NT2/D1 (cell line): ENCODE results near the gene ZSWIM9.

Experiments
- DNase-seq: peaks from one replicate; pipeline ENCODE4 v3.0.0-alpha.2; 2011; ENCODE audit warnings: low read depth, low spot score
- H3K27me3 ChIP-seq: 2 replicates; pipeline ENCODE4 v1.6.0; 2011; ENCODE audit warnings: mild to moderate bottlenecking; ENCODE audit not compliant: insufficient read length, insufficient read depth
- H3K36me3 ChIP-seq: 2 replicates; pipeline ENCODE4 v1.6.1; 2011; ENCODE audit warnings: mild to moderate bottlenecking, low read length, mixed read lengths; ENCODE audit not compliant: insufficient read depth, insufficient read length
- H3K4me1 ChIP-seq: 2 replicates; pipeline ENCODE4 v1.5.1; 2011; ENCODE audit not compliant: insufficient read depth, insufficient read length
- H3K4me3 ChIP-seq: 2 replicates; pipeline ENCODE4 v1.5.1; 2011; ENCODE audit warnings: low read depth; ENCODE audit not compliant: insufficient read length
- H3K9ac ChIP-seq: 2 replicates; pipeline ENCODE4 v1.6.0; 2011; ENCODE audit warnings: low read depth; ENCODE audit not compliant: insufficient read length
- H3K9me3 ChIP-seq: 2 replicates; pipeline ENCODE4 v1.5.1; 2011; ENCODE audit warnings: mild to moderate bottlenecking, low read length; ENCODE audit not compliant: insufficient read depth
- SUZ12 ChIP-seq: IDR thresholded peaks from 2 replicates; pipeline ENCODE4 v1.6.1; 2011; ENCODE audit not compliant: insufficient read length, insufficient read depth; ENCODE audit errors: extremely low read depth
- YY1 ChIP-seq: IDR thresholded peaks from 2 replicates; pipeline ENCODE4 v1.6.1; 2011; ENCODE audit not compliant: insufficient read length, insufficient read depth
- ZNF274 ChIP-seq: IDR thresholded peaks from 2 replicates; pipeline ENCODE4 v1.6.1; 2011; ENCODE audit warnings: mild to moderate bottlenecking, low read depth, low read length

The ZSWIM9 gene

GRCh38 chr19:48174445-48175030, 4.1 kb downstream of the ZSWIM9 start:
- peaks cover 3% of the 10 kb centered on the region for H3K4me1 ChIP-seq
- H3K36me3 ChIP-seq, result peaks cover 32% of the 10 kb centered on the region
- DNase-seq, result no peak
- H3K4me3 ChIP-seq, result no peak overlapping the region
- no peaks in the 10 kb centered on the region for H3K9me3 ChIP-seq
- H3K9ac ChIP-seq, result no peak overlapping the region
- no peaks in the 10 kb centered on the region for H3K27me3 ChIP-seq
- no peak for TF ChIP-seq ZNF274
- no peak for TF ChIP-seq SUZ12
- no peak for TF ChIP-seq YY1

- Histone ChIP-seq H3K4me3 (no peak overlapping the region), H3K9me3 (no peaks in the 10 kb centered on the region), H3K36me3 (peaks cover 32% of the 10 kb centered on the region), H3K27me3 (no peaks in the 10 kb centered on the region), H3K9ac (no peak overlapping the region), H3K4me1 (peaks cover 3% of the 10 kb centered on the region)
- no peak for DNase-seq
- no peak for TF ChIP-seq YY1
- TF ChIP-seq ZNF274, result no peak
- no peak for TF ChIP-seq SUZ12
These were observed 5.1 kb downstream of the ZSWIM9 start for GRCh38 chr19:48175578-48175977.

- peaks cover 3% of the 10 kb centered on the region for H3K4me1 ChIP-seq
- TF ChIP-seq SUZ12, result no peak
- TF ChIP-seq ZNF274, result no peak
- TF ChIP-seq YY1, result no peak
- H3K36me3 ChIP-seq, result peaks cover 32% of the 10 kb centered on the region
- H3K9ac ChIP-seq, result no peak overlapping the region
- H3K4me3 ChIP-seq, result no peak overlapping the region
- H3K27me3 ChIP-seq, result no peaks in the 10 kb centered on the region
- peaks cover 3% of the 10 kb centered on the region for H3K9me3 ChIP-seq
- DNase-seq, result no peak
These were observed 5.7 kb downstream of the ZSWIM9 start for GRCh38 chr19:48176226-48176625.

- Histone ChIP-seq H3K36me3 (peaks cover 8% of the 10 kb centered on the region), H3K4me1 (no peaks in the 10 kb centered on the region), H3K9me3 (peaks cover 17% of the 10 kb centered on the region), H3K27me3 (no peaks in the 10 kb centered on the region), H3K9ac (no peak overlapping the region), H3K4me3 (no peak overlapping the region)
- no peak for DNase-seq
- TF ChIP-seq ZNF274 (no peak), YY1 (no peak), SUZ12 (no peak)
These were observed 11.0 kb downstream of the ZSWIM9 start for GRCh38 chr19:48181505-48181904.

- Histone ChIP-seq H3K27me3 (no peaks in the 10 kb centered on the region), H3K9me3 (peaks cover 17% of the 10 kb centered on the region), H3K4me3 (no peak overlapping the region), H3K36me3 (peaks cover 8% of the 10 kb centered on the region), H3K9ac (no peak overlapping the region), H3K4me1 (no peaks in the 10 kb centered on the region)
- DNase-seq, result no peak
- TF ChIP-seq ZNF274, result no peak
- no peak for TF ChIP-seq YY1
- TF ChIP-seq SUZ12, result no peak
These were observed 12.0 kb downstream of the ZSWIM9 start for GRCh38 chr19:48182434-48182833.

GRCh38 chr19:48183356-48183755, 12.9 kb downstream of the ZSWIM9 start:
- TF ChIP-seq YY1 (no peak), SUZ12 (no peak), ZNF274 (no peak)
- peaks cover 17% of the 10 kb centered on the region for H3K9me3 ChIP-seq
- no peak for DNase-seq

GRCh38 chr19:48186015-48186414, 15.5 kb downstream of the ZSWIM9 start:
- H3K4me3 ChIP-seq, result no peak overlapping the region

More at GRCh38 chr19:48183356-48183755, 12.9 kb downstream of the ZSWIM9 start:
- Histone ChIP-seq H3K4me1 (no peaks in the 10 kb centered on the region), H3K4me3 (no peak overlapping the region), H3K27me3 (no peaks in the 10 kb centered on the region), H3K36me3 (peaks cover 13% of the 10 kb centered on the region), H3K9ac (no peak overlapping the region)

GRCh38 chr19:48186541-48186991, 16.1 kb downstream of the ZSWIM9 start:
- no peak overlapping the region for H3K4me3 ChIP-seq

More at GRCh38 chr19:48186015-48186414, 15.5 kb downstream of the ZSWIM9 start:
- TF ChIP-seq SUZ12 (no peak), ZNF274 (no peak), YY1 (no peak)
- Histone ChIP-seq H3K9ac (no peak overlapping the region), H3K36me3 (peaks cover 22% of the 10 kb centered on the region), H3K4me1 (no peaks in the 10 kb centered on the region), H3K9me3 (peaks cover 27% of the 10 kb centered on the region), H3K27me3 (no peaks in the 10 kb centered on the region)
- DNase-seq, result no peak

More at GRCh38 chr19:48186541-48186991, 16.1 kb downstream of the ZSWIM9 start:
- Histone ChIP-seq H3K27me3 (no peaks in the 10 kb centered on the region), H3K9me3 (peaks cover 22% of the 10 kb centered on the region), H3K36me3 (peaks cover 24% of the 10 kb centered on the region), H3K4me1 (no peaks in the 10 kb centered on the region), H3K9ac (no peak overlapping the region)
- DNase-seq, result no peak
- TF ChIP-seq ZNF274, result no peak
- TF ChIP-seq YY1, result no peak
- no peak for TF ChIP-seq SUZ12
